Thoracic aorta (tissue), 2 donors: ENCODE results near the gene PPFIBP1. TPM values are rescaled to one million over a fixed set of nuclear protein-coding genes. Genes with fewer than 3 reads are reported as not detected.
A peak's percentile ranks its signal among the peaks of the same experiment; 100 is the strongest.

ENCODE experiments used
- ATAC-seq: fragments of 150-250 bp; one replicate; pipeline ENCODE4 v1.8.0; 2017; ENCODE audit warnings: low read depth; ENCODE audit not compliant: insufficient number of reproducible peaks, low FRiP score
- DNase-seq: peaks from one replicate; pipeline ENCODE4 v3.0.0-alpha.2; 2020; ENCODE audit warnings: low spot score
- H3K27ac ChIP-seq, 2 donors: fragments of 200-600 bp; sonication (generic); 1 replicate in 1 of 2; 2 replicates in 1 of 2; pipeline ENCODE4 v1.5.1; 2016; ENCODE audit warnings: mild to moderate bottlenecking in 2 of 2, moderate library complexity in 2 of 2
- H3K27me3 ChIP-seq: fragments of 200-600 bp; sonication (generic); replicated peaks from 2 replicates; pipeline ENCODE4 v1.6.0; 2016; ENCODE audit warnings: mild to moderate bottlenecking; ENCODE audit not compliant: insufficient read depth
- H3K36me3 ChIP-seq: fragments of 200-600 bp; sonication (generic); one replicate; pipeline ENCODE4 v1.5.1; 2016
- H3K4me1 ChIP-seq, 2 donors: fragments of 200-600 bp; sonication (generic); 1 replicate in 1 of 2; 2 replicates in 1 of 2; pipeline versions ENCODE4 v1.5.1 to v1.6.0; 2016; ENCODE audit warnings: low read depth in 2 of 2, mild to moderate bottlenecking in 1 of 2; ENCODE audit not compliant: control insufficient read depth in 1 of 2
- H3K4me3 ChIP-seq: fragments of 200-600 bp; sonication (generic); 2 replicates; pipeline ENCODE4 v1.5.1; 2016; ENCODE audit warnings: mild to moderate bottlenecking
- H3K9me3 ChIP-seq: fragments of 200-600 bp; sonication (generic); 2 replicates; pipeline ENCODE4 v1.5.1; 2016
- total RNA-seq, 2 donors: library from RNA; depleted of rRNA; stranded (reverse); fragments of >200 nt; gene quantifications; one replicate each; pipeline versions ENCODE4 v1.1.0 to v1.2.3, GENCODE V29; 2016
- TF ChIP-seq, protein P1 (sequence below): fragments of 200-600 bp; sonication (generic); IDR thresholded peaks from one replicate; pipeline ENCODE4 v1.5.1; 2019; ENCODE audit warnings: antibody characterized with exemption

PPFIBP1 gene
- total RNA-seq, 2 donors from 2014 or later: 103 to 232 TPM

DNA sequence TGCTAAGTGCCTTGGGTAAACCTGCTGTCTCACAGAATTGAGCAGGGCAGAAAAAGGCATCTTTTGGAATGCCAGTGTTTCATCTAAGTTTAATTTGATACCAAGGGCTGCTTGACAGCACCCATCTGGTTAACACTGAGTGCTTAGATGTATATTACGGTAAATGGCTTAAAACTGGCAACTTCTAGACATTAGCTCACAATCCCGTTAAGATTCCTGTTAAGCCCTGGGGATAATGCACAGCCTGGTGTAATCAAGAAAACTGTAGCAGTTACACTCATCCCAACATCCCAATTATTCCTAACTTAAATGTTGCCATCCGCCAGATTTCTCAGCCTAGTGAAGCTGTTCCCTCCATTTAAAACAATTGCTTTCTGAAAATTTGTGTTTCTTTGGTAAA lies 29.9 kb downstream of the PPFIBP1 start:
- H3K4me1 ChIP-seq: peaks cover 64 to 90% of the 10 kb centered on the region in 2 donors
- ATAC-seq (no peak), DNase-seq (no peak)
- H3K27ac ChIP-seq: peak overlapping the region; percentile 68 to 75
- no peaks in the 10 kb centered on the region for H3K27me3 ChIP-seq
- peak overlapping the region; percentile 53 for H3K4me3 ChIP-seq
- no peaks in the 10 kb centered on the region for H3K36me3 ChIP-seq
- TF ChIP-seq, protein P1, sequence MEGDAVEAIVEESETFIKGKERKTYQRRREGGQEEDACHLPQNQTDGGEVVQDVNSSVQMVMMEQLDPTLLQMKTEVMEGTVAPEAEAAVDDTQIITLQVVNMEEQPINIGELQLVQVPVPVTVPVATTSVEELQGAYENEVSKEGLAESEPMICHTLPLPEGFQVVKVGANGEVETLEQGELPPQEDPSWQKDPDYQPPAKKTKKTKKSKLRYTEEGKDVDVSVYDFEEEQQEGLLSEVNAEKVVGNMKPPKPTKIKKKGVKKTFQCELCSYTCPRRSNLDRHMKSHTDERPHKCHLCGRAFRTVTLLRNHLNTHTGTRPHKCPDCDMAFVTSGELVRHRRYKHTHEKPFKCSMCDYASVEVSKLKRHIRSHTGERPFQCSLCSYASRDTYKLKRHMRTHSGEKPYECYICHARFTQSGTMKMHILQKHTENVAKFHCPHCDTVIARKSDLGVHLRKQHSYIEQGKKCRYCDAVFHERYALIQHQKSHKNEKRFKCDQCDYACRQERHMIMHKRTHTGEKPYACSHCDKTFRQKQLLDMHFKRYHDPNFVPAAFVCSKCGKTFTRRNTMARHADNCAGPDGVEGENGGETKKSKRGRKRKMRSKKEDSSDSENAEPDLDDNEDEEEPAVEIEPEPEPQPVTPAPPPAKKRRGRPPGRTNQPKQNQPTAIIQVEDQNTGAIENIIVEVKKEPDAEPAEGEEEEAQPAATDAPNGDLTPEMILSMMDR: no peak
- no peaks in the 10 kb centered on the region for H3K9me3 ChIP-seq

DNA sequence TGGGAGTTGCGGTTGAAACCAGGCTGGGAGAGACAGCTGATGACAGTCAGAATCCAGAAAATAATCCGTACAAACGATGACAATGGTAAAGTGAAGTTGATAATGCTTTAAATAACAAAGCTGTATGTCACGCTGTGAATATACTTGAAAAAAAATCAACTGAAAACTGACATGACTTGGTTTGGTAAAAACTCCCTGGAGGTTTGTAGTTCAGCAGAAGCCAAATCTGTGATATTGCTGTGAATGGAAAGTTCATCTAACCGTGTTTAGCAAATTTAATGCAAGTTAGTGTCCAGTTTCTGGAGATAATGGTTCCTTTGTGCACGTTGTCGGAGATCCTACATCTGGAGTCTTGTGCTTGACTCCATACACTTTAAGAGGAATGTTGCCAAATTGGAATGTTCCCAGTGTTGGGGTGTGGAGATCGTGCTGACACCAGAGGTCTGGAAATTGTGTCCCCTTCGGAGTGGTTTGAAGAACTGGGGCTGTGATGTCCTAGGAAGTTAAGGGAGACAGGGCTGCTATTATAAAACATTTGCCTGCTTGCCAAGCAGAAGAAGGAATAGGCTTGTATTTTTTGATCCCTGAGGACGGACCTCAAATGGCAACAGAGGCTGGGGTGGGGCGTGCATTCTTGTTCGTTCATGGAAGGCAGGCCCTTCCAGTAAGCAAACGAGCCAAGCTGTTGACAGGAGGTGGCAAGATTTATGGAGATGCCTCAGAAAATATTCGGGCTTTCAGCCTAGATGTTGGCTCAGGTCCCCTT lies 30.6 kb downstream of the PPFIBP1 start:
- Histone ChIP-seq H3K27ac (peak overlapping the region; percentile 68 to 75), H3K4me1 (peaks cover 58 to 84% of the 10 kb centered on the region in 2 donors), H3K9me3 (no peaks in the 10 kb centered on the region), H3K36me3 (no peaks in the 10 kb centered on the region), H3K27me3 (no peaks in the 10 kb centered on the region), H3K4me3 (peak overlapping the region; percentile 53)
- ATAC-seq: no peak
- DNase-seq: no peak
- TF ChIP-seq, protein P1: no peak

DNA sequence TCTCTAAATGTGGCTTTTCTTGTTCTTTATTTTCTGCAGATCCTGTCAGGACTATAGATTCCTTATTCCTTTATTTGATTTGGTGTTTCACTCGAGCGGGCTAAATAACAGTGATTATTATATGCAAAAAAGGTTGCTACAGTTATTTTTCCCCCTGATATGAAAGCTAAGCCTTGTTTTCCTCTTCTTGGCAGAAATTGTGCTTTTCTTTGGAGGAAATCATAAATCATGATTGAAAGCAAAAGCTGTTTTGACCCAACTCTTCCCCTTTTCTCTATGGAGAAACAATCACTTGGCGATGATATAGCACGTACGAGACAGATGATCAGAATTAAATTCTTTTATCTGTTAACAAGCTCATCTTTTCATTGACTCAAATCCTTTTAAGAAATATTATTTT lies 31.4 kb downstream of the PPFIBP1 start:
- H3K4me1 ChIP-seq: peaks cover 51 to 84% of the 10 kb centered on the region in 2 donors
- H3K4me3 ChIP-seq: peak overlapping the region; percentile 53

DNA sequence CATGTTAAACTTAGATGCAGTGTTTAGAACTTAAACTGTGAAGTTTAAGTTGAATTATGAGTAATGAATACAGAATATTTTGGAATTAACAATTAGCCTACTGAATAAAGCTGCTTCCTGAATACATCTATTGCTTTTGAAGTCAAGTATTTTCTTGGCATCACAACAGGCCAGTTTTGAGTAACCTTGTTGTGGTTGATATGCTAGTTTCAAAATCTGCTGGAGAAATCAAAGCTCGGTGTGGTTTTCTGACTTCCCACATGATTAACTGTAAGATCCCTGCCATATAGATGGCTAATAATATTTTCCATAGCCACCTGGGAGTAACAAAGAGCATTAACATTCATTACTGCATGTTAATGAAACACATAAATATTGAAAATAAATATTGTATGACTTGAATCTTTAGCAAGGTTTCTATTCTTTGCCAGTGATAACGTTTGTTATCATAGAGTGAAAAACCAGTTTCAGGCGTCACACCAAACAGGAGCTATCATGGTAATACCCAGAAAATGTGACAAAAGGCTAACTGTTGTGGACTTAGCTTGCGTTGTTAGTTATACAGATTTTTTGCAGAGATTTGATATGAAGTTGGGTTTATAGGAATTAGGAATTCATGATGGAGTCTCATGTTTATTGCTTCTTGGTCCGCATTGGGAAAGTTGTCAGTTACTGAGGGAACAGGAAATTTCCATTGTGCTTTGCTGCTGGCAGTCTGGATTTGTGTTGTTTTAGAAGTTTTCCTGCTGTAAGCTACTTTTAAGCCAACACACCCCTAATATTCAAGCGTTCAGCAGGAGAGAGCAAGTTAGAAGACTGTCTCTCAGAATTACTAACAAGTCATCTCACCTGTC lies 32.1 kb downstream of the PPFIBP1 start:
- Histone ChIP-seq H3K4me1 (peaks cover 53 to 86% of the 10 kb centered on the region in 2 donors), H3K4me3 (peak overlapping the region; percentile 53), H3K27ac (peak overlapping the region; percentile 68 to 75), H3K9me3 (no peaks in the 10 kb centered on the region), H3K27me3 (no peaks in the 10 kb centered on the region), H3K36me3 (no peaks in the 10 kb centered on the region)
- no peak for DNase-seq
- ATAC-seq: no peak
- TF ChIP-seq, protein P1: no peak

More for the DNA sequence above, 31.4 kb downstream of the PPFIBP1 start:
- H3K27ac ChIP-seq: peak overlapping the region; percentile 68 to 75
- no peaks in the 10 kb centered on the region for H3K9me3 ChIP-seq
- H3K36me3 ChIP-seq: no peaks in the 10 kb centered on the region
- TF ChIP-seq, protein P1: no peak
- ATAC-seq: no peak
- H3K27me3 ChIP-seq: no peaks in the 10 kb centered on the region
- DNase-seq: no peak

DNA sequence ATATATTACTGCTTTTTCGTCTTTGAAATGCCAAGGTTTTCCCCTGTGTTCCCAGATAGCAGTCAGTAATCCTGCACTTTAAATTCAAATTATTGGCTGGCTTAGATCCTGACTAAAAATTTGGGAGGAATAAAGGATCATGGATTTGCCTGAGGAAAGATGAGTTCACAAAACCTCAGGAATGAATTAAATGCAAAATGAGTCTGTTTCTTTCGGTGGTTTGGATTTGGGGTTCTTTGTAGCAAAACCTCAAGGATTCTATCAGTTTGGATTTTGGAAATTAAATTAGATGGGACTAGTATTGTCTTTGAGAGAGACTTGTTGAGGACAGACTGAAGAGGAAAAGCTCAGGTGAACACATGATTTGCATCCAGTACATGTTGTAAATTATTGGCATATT lies 36.1 kb downstream of the PPFIBP1 start:
- Histone ChIP-seq H3K4me1 (peaks cover 37 to 75% of the 10 kb centered on the region in 2 donors), H3K27ac (peak overlapping the region in 1 of 2 donors; percentile 37)
- no peak for DNase-seq

More for the DNA sequence above, 36.1 kb downstream of the PPFIBP1 start:
- Histone ChIP-seq H3K36me3 (no peaks in the 10 kb centered on the region), H3K9me3 (no peaks in the 10 kb centered on the region), H3K4me3 (no peak overlapping the region), H3K27me3 (no peaks in the 10 kb centered on the region)
- ATAC-seq: no peak
- TF ChIP-seq, protein P1: no peak
